Effector memory CD4-positive, alpha-beta T cell (primary cell): Measurements from ENCODE around the gene PRPSAP1.

Source experiments
- DNase-seq, 3 donors: peaks; one replicate each; pipeline ENCODE4 v3.0.0-alpha.2; 2020
- H3K27ac ChIP-seq: 2 replicates; pipeline ENCODE4 v1.7.0; 2013; ENCODE audit warnings: mild to moderate bottlenecking, low read length, moderate library complexity; ENCODE audit not compliant: insufficient read depth, poor library complexity, severe bottlenecking
- H3K27me3 ChIP-seq: replicated peaks from 2 replicates; pipeline ENCODE4 v1.7.0; 2013; ENCODE audit warnings: mild to moderate bottlenecking, low read length; ENCODE audit not compliant: insufficient read depth, control insufficient read depth, poor library complexity, severe bottlenecking
- H3K36me3 ChIP-seq: 2 replicates; pipeline ENCODE4 v1.7.0; 2013; ENCODE audit warnings: mild to moderate bottlenecking, low read length, moderate library complexity; ENCODE audit not compliant: control insufficient read depth, insufficient read depth
- H3K4me1 ChIP-seq: 2 replicates; pipeline ENCODE4 v1.7.0; 2013; ENCODE audit warnings: low read length, mild to moderate bottlenecking; ENCODE audit not compliant: control insufficient read depth, insufficient read depth, poor library complexity, severe bottlenecking
- H3K4me3 ChIP-seq: 2 replicates; pipeline ENCODE4 v1.7.0; 2013; ENCODE audit warnings: low read length, low read depth, mild to moderate bottlenecking; ENCODE audit not compliant: insufficient read depth, poor library complexity, severe bottlenecking
- H3K9me3 ChIP-seq: 2 replicates; pipeline ENCODE4 v1.7.0; 2013; ENCODE audit warnings: mild to moderate bottlenecking, low read length, moderate library complexity; ENCODE audit not compliant: control insufficient read depth

The PRPSAP1 gene

DNA sequence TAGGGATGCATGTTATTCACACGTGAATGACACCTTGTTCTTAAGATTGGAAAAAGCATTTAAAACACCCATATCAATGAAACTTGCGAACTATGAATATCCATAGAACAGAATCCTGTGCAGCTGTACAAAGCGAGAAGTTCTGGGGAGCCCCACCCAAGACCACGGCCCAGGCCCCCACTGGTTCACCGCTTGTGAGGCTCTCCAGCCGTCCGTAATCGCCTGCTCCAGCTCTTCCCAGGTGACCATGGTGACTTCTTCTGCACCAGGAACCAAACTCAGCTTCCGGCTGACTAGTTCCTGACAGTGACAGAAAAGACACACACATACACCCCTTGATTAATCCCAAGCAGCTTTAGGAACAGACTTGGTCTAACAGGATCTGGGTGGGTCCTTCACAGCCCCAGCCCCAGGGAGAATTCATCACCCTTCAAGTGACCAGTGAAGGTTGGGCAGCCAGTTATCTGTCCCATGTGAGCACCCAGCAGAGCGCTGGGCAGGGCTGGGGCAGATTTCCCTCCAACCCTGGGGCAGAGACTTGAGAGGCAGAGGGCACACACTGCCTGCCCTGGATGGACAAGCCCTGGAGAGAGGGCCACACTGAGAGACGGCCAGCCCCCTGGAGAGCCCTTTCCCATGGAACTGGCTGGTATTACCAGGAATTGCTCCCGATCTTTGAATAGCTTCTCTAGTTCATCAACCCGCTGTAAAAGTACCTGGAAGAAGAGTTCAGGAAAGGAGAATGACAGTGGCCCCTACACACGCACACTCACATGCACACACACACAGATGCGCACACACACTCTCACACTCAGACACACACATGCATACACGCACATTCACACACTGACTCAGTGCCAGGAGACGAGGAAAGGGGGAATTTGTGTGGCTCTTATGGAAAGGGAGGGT is 49.2 kb downstream of the PRPSAP1 start:
- Histone ChIP-seq H3K27ac (no peak overlapping the region), H3K36me3 (peaks cover 1% of the 10 kb centered on the region), H3K27me3 (no peaks in the 10 kb centered on the region), H3K4me1 (no peaks in the 10 kb centered on the region), H3K4me3 (no peak overlapping the region), H3K9me3 (no peaks in the 10 kb centered on the region)
- no peak for DNase-seq

DNA sequence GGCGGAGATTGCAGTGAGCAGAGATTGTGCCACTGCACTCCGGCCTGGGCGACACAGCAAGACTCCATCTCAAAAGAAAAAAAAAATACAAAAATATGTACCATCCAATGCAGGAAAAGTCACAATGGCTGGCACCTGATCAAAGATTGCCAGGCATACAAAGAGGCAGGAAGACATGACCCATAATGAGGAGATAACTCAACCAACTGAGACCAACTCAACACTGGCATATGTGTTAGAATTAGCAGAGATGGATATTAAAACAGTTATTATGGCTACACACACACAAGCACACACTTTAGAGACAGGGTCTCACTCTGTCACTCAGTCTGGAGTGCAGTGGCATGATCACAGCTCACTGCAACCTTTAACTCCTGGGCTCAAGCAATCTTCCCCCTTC is 56.3 kb downstream of the PRPSAP1 start:
- Histone ChIP-seq H3K36me3 (no peaks in the 10 kb centered on the region), H3K27me3 (no peaks in the 10 kb centered on the region), H3K4me3 (no peak overlapping the region), H3K27ac (no peak overlapping the region), H3K9me3 (no peaks in the 10 kb centered on the region), H3K4me1 (no peaks in the 10 kb centered on the region)
- DNase-seq: no peak

DNA sequence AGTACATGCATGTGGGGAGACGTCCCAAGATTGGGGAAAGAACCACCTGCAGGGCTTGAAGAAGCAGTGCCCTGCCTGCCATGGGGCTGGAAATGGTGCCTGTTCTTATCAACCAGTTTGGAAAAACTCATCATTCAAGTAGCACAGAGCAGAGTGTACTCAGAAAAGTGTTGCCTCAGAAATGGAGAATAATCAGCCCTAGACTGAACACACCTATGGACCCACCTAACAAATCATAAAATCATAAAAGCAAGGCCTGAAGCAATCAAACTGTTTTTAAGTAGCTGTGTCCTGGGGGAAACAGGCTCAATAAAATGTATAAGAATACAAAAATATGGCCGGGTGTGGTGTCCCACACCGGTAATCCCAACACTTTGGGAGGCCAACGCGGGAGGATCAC is 56.8 kb downstream of the PRPSAP1 start:
- no peaks in the 10 kb centered on the region for H3K27me3 ChIP-seq
- no peaks in the 10 kb centered on the region for H3K36me3 ChIP-seq
- no peaks in the 10 kb centered on the region for H3K4me1 ChIP-seq
- H3K4me3 ChIP-seq: no peak overlapping the region
- no peaks in the 10 kb centered on the region for H3K9me3 ChIP-seq
- no peak overlapping the region for H3K27ac ChIP-seq
- DNase-seq: no peak

DNA sequence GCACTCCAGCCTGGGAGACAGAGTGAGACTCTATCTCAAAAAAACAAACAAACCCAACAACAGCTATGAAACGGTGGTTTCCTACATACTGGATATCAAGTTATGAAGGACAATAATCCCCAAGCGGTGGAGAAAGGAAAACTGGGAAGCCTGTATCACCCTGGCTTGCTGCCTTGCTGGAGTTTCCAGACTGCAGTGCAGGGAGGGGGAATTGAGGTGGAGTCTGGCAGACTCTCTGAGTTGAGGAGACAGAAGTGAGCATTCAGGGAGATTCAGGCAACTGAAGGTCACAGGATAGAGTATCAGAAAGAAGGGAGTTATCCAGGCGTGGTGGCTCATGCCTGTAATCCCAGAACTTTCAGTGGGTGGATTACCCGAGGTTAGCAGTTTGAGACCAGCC is 57.5 kb downstream of the PRPSAP1 start:
- Histone ChIP-seq H3K4me1 (no peaks in the 10 kb centered on the region), H3K4me3 (no peak overlapping the region), H3K27me3 (no peaks in the 10 kb centered on the region), H3K27ac (no peak overlapping the region), H3K9me3 (no peaks in the 10 kb centered on the region), H3K36me3 (no peaks in the 10 kb centered on the region)
- no peak for DNase-seq

DNA sequence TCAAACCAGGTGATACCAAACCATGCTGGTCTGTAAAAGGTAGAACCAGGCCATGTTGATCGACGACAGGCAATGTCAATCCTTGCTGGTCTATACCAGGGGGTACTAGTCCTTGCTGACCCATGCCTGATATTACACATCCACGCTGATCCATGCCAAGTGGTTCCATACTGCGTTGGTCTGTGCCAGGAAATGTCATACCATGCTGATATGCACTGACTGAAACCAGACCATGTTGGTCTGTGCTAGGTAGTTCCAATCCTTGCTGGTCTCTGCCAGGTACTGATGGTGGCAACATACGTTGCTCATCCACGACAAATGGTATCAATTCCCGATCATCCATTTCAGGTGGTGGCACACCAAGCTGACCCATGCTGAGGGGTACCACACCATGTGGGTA is 60.6 kb downstream of the PRPSAP1 start:
- DNase-seq: no peak
- H3K4me1 ChIP-seq: no peaks in the 10 kb centered on the region
- H3K27ac ChIP-seq: no peak overlapping the region
- H3K9me3 ChIP-seq: no peaks in the 10 kb centered on the region
- H3K4me3 ChIP-seq: no peak overlapping the region
- H3K36me3 ChIP-seq: no peaks in the 10 kb centered on the region
- no peaks in the 10 kb centered on the region for H3K27me3 ChIP-seq

DNA sequence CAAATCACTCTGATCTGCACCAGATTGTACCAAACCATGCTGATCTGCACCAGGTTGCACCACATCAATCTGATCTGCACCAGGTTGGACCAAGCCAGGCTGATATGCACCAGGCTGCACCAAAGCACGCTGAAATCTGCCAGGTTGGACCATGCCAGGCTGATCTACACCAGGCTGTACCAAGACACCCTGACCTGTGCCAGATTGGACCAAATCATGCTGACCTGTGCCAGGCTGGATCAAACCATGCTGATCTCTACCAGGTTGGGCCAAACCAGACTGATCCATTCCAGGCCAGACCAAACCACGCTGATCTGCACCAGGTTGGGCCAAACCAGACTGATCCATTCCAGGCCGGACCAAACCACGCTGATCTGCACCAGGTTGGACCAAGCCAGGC is 61.1 kb downstream of the PRPSAP1 start:
- Histone ChIP-seq H3K27me3 (no peaks in the 10 kb centered on the region), H3K36me3 (no peaks in the 10 kb centered on the region), H3K4me1 (no peaks in the 10 kb centered on the region), H3K27ac (no peak overlapping the region), H3K9me3 (no peaks in the 10 kb centered on the region), H3K4me3 (no peak overlapping the region)
- no peak for DNase-seq

DNA sequence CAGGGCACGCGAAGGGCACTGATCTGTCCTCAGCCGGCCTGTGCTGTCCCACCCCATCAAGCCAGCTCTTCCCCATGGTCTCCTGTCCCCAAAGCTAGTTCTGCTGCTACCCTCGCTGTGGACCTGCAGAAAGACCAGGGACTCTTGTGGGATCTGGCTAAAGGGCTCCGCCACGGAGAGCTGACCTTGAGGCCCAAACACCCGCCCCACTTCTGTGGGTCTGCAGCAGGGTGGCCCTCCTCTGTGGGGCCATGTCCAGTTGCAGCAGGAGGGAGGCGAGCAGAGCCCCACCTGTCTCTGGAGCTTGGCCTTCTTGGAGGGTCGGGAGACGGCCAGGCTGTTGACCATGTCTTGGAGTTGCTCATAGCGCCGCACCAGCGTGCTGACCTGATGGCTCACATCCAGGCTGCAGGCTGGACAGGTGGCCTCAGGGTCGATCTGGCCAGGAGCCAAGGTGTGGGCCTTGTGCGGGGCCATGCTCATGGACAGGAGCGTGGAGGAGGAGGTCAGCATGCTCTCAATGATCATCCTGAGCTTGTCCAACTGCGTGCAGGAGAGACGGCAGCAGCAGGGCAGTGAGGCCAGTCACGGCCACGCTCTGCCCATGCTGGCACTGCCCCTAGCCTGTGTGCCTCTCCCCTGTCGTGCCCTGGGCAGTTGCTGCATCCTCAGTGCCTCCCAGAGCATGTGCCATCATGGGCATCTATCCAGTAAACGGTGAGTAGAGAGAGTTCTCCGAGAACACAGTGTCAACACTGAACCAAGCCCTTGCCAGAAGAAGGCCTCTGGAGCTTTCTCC is 71.9 kb downstream of the PRPSAP1 start:
- no peak for DNase-seq
- H3K27ac ChIP-seq: no peak overlapping the region
- no peaks in the 10 kb centered on the region for H3K36me3 ChIP-seq
- H3K4me3 ChIP-seq: no peak overlapping the region
- H3K27me3 ChIP-seq: no peaks in the 10 kb centered on the region
- peaks cover 4% of the 10 kb centered on the region for H3K4me1 ChIP-seq
- H3K9me3 ChIP-seq: no peaks in the 10 kb centered on the region

DNA sequence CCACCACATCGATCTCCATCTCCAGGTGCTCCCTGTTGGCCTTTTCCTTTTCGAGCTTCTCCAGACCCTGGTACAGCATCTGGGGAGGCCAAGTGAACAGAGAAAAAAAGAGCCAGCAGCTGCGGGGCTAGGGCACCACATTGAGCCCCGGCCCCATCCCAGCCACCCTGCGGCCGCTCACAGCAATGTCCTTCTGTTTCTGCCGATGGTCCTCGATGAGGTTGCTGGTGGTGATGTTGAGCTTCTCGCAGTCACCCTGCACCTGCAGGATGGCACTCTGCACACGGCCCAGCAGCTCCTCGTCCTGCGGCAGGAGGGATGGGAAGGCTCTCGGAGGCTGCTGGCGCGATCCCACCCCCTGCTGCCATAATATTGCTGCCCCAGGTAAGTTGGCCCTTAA is 73.1 kb downstream of the PRPSAP1 start:
- Histone ChIP-seq H3K27me3 (no peaks in the 10 kb centered on the region), H3K36me3 (no peaks in the 10 kb centered on the region), H3K27ac (no peak overlapping the region), H3K4me3 (no peak overlapping the region), H3K4me1 (peaks cover 4% of the 10 kb centered on the region), H3K9me3 (no peaks in the 10 kb centered on the region)
- DNase-seq: no peak

DNA sequence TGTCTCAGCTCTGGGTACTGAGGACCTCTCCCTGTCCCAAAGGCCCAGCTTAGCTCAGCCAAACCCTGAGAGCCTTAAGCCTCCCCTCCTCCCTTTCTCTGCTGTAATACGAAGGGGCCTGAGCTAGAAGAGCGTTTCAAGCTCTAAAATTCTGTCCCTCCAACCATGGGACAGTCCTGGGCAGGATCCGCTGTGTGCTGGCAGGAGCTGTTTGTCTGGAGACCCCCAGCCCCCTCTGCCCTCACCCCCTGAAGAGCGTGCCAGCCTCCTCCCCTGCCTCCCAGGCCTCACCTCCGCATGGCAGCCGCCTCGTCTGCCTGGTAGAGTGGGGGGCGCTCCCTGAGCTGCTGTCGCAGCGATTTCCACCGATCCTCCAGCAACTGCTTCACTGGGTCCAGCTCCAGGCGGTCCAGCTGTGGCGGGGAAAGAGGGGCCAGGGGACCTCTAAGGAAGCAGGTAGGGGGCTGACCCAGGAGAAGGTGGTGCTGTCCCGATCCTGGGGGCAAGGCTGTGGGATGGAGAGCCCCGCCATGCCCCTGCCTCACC is 73.9 kb downstream of the PRPSAP1 start:
- no peaks in the 10 kb centered on the region for H3K27me3 ChIP-seq
- no peaks in the 10 kb centered on the region for H3K9me3 ChIP-seq
- DNase-seq: no peak
- no peak overlapping the region for H3K4me3 ChIP-seq
- H3K4me1 ChIP-seq: peaks cover 4% of the 10 kb centered on the region
- no peaks in the 10 kb centered on the region for H3K36me3 ChIP-seq
- H3K27ac ChIP-seq: no peak overlapping the region
